NCI-H69 (cell line): Measurements from ENCODE around the gene SMAD6.
"Not testable (repeated sequence)": the region's sequence is repeated elsewhere in the genome, so short reads cannot be mapped to it uniquely, and the experiment has no call there.

Experiments used
- DNase-seq: peaks from one replicate; lab custom pipeline; 2025; lab: John Stamatoyannopoulos, UW

The SMAD6 gene

DNA sequence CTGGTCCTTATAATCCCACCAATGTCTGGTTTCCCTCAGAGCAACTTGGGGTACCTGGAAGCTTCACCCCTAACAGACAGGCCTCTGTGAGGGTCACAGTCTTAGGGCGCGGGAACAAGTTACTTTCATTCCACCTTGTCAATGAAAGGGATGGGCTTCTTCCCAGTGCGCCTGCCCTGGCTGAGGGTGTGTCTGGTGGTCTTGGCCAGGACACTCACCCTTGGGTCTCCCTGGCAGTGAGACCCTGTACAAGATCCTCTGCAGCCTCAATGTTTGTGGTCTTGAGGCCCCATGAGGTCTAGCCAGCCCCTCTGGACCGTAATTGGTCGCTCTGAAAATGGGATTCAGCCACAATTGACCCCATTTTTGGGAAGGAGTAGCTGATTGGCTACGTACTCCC lies 40.2 kb downstream of the SMAD6 start:
- no peak for DNase-seq

DNA sequence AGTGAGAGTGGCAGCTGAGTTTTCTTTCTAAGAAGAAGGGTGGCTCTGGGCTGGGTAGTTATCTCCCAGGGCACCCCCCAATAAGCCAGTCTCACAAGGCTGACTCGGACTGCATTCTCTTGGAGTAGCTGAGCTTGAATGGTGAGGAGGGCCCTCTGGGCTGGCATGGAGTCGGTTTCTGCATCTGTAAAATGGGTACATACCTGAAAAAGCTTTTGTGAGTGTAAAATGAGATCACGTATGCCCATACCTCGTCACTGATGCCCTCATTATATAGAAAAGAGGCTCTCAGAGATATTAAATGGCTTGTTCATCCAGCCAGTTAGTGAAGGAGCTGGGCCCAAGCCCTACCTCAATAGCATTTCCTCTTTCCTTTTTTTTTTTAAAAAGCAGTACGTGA lies 41.2 kb downstream of the SMAD6 start:
- DNase-seq, result no peak

DNA sequence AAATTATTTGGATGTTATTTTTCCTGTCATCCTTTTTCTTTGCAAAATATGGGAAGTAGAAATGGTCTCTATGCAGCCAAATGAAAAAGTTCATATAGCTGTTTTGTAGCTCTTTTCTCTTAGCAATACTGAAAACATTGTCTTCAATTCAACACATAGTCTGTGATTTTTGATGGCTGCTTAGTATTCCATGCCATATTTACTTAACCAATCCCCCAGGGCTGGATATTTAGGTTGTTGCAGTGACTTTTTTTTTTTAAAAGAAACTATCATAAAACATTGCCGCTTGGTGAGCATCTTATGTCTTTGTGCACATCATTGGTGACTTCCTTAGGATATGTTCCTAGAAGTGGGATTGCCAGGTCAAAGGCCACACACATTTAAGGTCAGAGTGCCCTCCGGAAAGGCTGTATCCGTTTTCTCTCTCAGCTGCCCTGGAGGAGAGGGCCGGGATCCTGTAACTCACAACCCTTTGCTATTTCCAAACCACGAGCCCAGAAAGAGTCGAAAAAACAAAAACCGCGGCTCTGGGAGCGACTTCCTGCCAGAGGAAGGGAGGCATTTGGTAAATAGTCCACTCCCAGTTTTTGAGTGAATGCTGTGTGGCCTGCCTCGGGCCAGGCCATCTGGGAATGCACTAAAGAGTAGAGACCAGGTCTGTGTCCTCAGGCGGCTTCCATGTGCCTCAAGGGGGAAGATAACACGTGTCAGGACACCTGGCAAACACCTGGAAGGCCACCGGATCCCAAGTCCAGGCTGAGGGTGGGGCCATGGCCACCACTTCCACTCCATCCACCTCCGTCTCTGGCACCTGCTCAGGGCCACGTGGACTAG lies 41.9 kb downstream of the SMAD6 start:
- DNase-seq, result no peak

DNA sequence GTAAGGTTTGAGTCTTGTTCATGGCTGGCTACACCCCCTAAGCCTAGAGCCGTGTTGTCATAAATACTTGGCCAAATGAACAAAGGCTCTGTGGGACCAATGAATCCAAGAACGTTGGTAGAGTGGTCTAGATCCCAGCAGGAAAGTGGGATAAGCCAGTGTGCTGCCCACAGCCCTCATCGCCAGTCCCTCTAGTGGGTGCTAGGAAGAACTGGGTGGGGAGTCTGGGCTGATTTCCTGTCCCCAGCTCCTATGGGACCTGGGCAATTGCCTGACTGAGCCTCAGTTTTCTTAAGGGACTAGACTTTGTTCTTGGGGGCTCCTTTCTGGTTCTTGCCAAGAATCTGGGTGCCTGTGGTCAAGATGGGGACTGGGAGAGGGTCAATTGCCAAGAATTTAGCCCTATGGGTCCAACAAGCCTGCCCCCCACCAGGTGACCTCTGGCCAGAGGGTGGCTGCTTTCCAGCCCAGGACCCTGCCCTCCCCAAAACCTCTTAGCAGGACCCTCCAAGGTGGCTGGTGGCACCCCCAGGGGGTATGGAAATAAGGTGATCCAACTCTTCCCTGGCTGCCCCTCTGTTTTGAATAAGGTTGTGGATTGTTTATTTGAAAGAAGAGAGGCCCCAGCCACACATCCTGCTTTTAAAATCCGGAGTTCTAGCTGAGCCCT lies 42.7 kb downstream of the SMAD6 start:
- no peak for DNase-seq

DNA sequence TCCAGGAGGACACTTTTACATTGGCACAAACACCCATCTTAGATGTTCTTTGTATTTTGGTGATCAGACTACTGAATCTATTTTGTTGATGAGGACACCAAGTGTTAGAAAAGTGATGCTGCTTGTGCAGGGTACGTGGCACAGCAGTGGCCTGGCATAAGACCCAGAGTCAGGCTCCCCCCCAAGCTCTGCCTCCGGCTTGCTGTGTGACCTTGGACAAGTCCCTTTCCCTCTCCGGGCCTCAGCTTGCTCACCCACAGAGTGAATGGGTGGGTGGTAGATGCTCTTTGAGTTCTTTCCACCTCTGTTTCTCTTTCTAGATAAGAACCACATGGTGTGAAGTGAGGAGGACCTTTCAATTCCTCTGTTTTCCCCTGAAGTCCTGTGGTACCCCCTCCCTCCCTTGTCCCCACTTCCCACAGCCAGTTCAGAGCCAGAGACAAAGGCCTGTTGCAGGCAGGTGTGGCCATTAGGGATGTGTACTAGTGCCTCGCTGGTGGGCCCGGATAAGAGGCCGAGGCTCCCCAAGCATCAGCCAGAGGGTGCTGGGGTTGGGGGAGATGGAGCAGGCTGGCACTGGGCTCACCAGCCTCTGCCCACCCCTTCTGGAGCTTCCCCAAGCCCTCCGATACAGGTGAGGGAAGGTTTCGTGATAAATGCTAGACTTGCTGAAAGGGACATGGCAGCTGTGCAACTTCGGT lies 43.6 kb downstream of the SMAD6 start:
- no peak for DNase-seq

DNA sequence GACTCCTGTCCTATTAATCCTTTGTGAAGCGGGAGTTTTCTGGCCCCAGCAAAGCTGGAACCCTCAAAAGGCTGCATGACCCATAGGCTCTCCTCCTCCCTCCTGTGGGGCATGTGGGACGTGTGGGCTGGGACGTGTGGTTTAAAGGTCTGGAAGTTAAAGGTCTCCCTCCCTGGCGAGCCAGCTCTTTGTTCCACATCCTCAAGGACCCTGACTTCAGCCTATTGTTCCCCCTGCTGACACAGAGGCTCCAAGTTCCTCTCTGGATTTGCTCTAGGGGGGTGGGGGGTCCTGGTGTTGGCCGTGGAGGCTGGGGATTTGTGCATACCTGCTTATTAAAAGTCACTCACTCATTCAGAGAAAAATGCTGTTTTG lies 44.2 kb downstream of the SMAD6 start:
- DNase-seq, result no peak

DNA sequence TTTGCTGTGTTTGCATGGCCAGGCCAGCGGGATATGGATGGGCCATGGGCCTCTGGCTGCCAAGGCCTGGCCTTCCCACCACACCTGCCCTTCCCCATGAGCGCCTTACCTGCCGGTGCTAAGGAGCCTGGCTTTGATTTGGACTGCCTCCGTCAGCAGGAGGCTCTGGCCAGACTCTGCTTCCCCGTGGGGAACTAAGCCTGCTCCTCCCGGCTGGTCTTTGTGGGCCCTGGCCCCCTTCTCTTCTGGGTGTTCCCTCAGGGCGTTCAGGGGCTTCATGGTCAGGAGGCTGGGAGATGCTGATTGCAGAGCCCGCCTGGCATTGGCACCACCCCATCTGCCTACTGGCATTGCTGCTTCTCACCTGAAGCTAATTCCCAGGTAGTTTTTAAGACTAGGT lies 45.2 kb downstream of the SMAD6 start:
- no peak for DNase-seq

DNA sequence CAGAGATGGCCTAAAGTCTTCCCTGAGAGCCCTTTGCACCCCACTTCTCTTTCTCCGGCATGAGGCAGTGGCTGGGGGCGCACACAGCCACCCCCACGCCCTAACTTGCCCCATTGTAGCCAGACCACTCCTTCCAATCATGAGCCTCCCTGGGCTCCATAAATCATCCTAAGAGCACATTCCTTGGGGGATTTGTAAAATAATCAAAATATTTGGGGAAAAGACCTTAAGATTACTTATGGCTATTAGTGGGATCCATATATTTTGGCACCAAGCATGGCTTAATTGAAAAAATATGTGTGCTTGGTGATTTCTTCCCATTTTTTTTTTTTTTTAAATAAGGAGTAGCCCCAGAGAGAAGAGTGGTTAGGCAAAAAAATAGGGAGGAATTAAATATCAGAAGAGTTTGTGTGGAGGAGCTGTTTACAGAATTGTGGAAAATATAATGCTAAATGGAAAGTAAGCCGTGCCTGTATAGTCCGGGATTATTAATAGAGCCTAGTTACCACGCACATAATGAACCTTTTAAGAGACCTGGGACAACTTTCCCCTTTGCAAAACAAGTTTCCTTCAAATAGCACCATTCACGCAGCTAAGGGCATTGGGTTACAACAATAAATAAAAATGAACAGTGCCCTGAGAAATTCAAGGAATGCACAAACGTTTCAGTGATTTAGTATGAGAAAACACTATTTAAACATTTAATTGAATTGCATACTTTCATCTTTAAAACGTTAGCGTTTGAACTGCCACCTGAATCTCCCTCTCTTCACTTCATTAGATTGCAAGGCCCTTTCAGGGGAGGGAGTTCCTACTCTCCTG lies 46.1 kb downstream of the SMAD6 start:
- no peak for DNase-seq

DNA sequence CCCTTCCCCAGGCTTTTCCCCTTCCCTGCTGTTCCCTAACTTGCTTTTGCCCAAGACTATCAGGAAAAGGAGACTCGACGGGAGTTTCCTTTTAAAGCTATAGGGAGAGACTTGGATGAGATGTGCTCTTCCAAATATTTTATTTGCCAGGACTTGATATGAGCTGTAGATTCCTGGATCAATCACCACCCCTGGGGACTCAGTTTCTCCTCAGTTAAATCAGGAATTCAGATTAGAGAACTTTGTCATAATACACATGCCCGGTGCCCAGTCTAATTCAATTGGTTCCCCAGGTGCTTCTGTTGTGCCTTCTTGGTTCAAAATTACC lies 46.6 kb downstream of the SMAD6 start:
- DNase-seq, result no peak

DNA sequence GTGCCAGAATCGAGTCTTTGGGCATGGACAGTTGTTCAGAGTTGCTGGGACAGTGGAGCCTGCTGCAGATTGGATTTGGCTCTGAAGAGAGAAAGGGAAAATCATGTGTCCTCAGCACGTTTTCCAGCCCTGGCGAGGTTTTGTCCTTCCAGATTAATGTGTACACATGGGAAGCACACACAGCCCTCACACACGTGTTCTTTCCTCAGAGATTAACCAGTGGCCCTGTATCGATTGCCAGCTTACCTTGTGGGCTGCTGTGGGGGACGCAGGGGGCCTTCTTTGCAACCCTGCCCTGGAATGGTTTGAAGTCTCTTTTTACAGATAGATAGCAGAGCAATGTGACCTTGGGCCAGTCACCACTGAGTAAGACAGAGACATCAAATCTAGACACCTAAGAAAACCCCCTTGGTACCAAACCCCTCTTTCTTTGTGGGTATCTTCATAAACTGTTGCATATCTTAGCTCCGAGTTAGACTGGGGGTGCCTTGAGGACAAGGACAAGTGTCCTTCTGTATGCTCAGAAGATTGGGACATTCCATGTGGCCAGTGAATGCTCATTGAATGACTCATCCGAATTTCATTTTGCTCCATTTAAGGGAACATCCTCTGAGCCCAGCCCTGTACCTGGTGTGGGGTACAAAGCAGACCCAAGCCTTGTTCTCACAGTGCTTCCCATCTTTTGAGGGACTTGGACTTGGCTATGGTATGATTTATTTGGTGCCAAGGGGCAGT lies 48.0 kb downstream of the SMAD6 start:
- DNase-seq, result no peak

DNA sequence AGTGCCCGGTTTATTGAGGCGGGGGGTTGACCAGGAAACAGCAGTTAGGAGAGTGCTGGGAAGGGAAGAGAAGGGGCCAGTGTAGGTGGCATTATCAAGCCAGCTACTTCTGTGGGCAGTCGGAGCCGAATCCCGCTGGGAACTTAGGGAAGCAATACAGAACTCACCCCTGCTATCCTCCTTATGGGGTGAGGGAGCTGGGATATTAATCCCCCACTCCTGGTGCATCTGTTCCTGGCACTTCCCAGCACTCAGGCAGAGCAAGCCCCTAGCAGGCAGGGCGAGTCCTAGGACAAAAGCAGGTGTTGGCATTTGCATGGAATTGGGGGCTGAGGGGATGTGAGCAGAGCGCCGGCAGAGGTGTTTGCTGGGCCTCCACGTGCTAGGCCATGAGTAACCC lies 48.6 kb downstream of the SMAD6 start:
- no peak for DNase-seq

DNA sequence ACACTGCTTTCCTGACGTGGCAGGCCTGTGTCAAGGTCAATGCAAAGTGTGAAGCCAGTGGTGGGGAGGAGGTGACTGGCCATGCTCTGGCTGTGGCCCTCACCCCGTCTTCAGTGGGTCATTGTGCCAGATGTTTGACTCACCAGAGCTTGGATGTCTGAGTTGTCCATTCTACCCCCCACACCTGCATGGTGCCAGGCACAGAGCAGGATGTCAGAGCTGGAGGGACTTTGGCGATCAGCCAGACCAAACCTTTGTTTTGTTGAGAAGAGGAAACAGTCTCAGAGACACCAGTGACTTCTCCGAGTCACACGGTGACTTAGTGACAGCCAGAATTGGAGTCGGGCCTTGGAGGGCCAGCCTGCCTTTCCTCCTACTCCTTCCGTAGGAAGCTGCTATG lies 49.5 kb downstream of the SMAD6 start:
- peak; percentile 86 for DNase-seq

DNA sequence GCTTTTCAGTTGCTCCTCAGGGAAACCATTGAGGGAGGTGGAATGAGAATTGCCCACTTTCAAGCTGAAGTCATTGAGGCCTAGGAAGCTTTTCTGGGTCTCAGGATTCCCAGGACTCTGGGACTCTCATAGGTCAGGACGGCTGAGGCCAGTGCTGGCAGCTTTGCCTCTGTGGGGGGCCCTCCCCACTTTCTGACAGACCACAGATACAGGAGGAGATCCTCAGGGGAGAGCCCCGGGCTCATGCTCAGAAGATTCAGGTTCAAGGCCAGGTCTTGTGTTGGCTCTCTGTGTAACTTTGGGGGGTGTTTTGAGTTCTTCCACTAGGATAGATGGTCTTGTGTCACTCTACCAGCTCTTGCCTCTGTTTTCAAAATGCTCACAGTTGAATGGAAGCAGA lies 50.0 kb downstream of the SMAD6 start:
- DNase-seq, result no peak

DNA sequence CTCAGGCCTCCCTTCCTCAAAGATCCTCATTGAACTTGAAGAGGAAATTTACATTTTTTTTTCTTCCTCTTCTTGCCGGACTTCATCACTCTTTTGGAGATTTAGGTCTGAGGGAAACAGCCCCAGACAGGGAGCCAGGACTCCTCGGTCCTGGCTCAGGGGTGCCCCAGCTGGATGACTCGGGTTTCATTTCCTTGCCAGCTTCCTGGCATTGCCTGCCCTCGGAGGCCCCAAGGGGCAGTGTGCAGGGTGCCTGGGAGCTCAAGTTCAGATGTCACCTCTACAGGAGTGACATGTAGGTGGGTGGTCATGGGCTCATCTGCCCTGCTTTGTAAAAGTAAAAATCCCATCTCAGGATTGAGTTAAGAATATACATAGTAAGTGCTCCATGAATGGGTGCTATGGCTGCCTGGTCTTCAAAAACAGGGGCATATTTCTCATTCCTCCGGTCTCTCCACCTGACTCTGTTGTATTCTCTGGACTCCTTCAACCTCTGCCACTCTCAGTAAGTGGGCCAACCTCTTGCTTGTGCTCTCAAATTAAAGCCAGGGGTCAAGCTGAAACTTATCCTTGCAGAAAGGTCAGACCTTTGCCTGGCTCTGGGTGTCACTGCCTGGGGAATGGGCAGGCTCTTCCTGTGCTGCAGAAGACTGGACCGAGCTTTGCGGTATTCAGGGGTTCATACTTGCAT lies 51.8 kb downstream of the SMAD6 start:
- DNase-seq, result no peak

DNA sequence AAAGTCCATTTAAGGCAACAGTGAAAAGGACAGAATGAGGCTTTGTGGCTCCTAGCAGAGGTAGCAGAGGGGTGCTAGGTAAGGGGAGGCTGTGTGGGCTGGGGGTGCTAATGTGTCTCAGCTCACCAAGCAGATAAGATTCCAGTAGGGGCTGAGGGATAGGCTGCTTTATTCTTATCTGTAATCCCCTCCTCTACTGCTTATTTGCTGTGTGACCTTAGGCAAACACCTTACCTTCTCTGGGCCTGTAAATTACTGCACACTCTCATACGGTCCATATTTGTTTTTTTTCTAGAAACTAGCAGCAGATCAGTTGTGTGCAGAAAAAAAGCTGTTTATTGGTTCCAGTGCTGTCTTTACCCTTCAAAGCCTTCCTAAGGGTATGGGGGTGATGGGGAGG lies 52.8 kb downstream of the SMAD6 start:
- DNase-seq, result no peak

DNA sequence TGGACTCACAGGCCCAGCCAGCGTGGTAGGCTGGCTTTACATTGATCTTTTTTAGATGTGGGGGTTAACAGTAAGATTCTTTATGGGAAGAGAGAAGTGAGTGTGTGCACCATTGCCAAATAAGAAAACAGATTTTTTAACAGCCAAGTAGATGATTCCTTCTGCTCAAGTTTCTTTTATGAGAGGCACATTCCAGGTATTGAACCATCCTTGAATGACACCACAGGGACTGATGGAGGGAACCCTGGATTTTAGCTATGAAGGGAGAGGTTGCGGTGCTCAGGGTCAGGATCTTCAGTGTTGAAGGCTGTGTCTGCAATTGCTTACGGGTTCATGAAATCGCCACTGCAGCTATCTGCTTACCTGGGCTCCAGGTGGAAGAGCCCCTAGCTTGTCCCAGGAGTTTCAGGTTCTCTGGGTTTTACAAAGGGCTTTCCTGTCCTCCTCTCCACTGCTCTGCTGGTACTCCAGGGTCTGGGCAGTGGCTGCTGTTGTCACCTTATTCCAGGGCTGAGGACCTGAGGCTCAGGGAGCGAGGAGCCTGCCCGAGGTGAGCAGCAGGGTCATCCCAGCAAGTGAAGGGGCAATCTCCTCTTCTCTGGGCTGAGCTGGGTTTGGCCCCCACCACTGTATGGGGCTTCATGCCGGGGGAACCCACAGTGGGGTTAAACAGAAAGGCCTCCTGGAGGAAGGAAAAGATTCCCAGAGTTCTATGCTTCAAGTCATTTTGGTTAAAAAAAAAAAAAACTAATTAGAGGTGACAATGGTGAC lies 53.4 kb downstream of the SMAD6 start:
- no peak for DNase-seq

DNA sequence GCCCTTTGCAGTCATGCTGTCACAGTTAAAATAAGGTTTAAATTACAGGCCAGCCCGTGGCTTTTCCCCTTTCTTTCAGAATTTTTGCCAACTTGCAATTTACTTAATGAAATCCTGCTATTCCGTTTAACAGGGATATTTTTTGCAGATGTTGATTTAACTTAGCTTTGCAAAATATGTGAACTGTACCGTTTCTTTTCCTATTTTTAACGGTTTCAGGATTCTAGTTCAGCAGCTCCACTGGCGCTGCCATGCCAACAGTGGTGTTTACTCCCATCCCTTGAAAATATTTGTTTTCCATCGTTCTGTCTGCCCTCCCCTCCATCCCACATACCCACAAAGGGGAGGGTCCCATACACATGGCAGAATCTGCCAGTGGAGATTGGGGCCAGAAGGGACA lies 54.3 kb downstream of the SMAD6 start:
- no peak for DNase-seq

DNA sequence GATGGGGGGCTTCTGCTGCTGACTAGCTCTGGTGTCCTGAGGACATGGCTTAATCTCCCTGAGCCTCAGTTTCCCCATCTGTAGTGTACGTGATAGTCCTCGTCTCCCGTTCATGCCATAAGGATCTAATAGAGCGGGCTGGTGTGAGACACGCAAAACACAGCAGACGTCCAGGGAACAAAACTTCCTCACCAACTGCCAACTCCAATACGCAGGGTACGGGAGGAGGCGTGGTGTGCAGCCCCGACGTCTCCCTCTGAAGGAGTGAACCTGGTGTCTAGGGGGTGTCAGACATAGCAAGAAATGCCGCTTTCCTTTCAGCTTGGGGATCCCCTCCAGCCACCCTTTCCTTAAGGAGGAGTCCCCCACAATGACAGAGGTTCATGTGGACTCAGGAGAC lies 55.0 kb downstream of the SMAD6 start:
- no peak for DNase-seq

DNA sequence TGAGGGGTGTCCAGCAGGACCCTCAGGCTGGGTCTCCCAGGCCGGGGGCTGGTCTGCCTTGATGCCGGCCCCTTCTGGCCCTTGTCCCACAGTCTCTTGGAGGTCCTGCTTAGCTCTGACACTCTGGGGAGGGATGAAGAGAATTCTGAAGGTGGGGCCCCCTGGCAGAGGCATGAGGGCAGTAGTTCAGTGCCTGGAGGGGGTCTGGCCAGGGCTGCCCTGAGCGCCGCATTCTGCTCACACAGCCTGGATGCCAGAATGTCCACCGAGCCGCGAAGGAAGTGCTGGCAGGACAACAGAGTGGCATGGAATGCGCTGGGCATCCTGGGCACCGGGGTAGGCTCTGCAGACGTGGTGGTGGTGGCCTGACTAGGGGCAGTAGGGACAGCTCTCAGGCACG lies 55.5 kb downstream of the SMAD6 start:
- no peak for DNase-seq

DNA sequence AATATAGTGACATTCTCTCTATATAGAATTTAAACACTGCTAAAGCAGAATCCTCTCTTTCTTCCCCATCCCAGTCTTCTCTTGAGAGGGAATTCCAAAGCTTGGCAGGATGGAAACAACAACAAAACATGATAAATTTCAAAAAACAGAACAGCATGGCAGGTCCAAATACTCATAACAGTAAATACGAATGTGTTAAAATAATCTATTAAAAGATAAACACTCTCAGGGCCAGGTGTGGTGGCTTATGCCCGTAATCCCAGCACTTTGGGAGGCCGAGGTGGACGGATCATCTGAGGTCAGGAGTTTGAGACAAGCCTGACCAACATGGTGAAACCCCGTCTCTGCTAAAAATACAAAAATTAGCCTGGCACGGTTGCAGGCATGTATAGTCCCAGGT lies 56.2 kb downstream of the SMAD6 start:
- not testable (repeated sequence) for DNase-seq
